Measurements from ENCODE around the gene MOXD1. TPM values are rescaled to one million over a fixed set of nuclear protein-coding genes. Genes with fewer than 3 reads are reported as not detected.

MOXD1 gene
- total RNA-seq, 1 experiment from 2014 or later = 1.0 TPM

DNA sequence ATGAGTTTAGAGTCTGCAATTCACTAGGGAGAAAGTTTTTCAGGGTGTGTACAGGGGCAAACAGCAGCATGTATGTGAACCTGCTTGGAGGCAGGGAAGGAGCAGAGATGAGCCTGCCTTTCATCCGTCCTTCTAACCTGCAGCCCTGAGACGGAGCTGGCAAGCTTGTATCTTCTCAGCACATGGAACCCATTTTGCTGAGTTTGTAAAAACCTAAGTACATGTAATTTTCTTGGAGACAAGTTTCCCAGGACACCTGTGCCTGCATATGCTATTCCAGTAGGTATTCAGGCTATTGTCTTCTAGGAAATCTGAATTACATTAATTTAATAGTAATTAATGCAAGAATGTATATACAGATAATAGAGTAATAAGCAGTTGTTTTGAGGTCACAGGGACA, 28.8 kb upstream of the MOXD1 start:
- CTCF ChIA-PET = no interaction called here
- no peak for ATAC-seq

More for the DNA sequence above, 28.8 kb upstream of the MOXD1 start:
- Histone ChIP-seq H3K27ac (ENCODE audit: low read depth, low read length) (no peak overlapping the region), H3K9me3 (ENCODE audit: control insufficient read depth in 1 of 2, insufficient read depth in 1 of 2, low read depth in 1 of 2, low read length in 2 of 2) (no peaks in the 10 kb centered on the region), H3K27me3 (ENCODE audit: insufficient read depth, low read length) (no peaks in the 10 kb centered on the region), H3K4me1 (ENCODE audit: control insufficient read depth in 1 of 2, insufficient read depth in 2 of 2, low read length in 2 of 2) (no peaks in the 10 kb centered on the region), H3K4me2 (ENCODE audit: low read length) (no peak overlapping the region), H3K4me3 (replicated peaks in 1 of 2; ENCODE audit: low read depth in 1 of 2, low read length in 2 of 2) (no peak overlapping the region), H3K9ac (ENCODE audit: low read length) (no peak overlapping the region), H2AFZ (ENCODE audit: low read depth, low read length, poor library complexity, severe bottlenecking) (no peak overlapping the region), H4K20me1 (ENCODE audit: insufficient read depth) (no peaks in the 10 kb centered on the region), H3K36me3 (ENCODE audit: control insufficient read depth in 1 of 2, insufficient read depth in 2 of 2, low read length in 2 of 2) (no peaks in the 10 kb centered on the region), H3K9me2 (ENCODE audit: insufficient read depth) (no peaks in the 10 kb centered on the region), H3K79me2 (ENCODE audit: insufficient read depth, low read length) (no peaks in the 10 kb centered on the region)
- ChIA-PET RAD21 (ENCODE audit: low non-redundant PET in 1 of 2, low total read pairs in 2 of 2, uncharacterized antibody in 2 of 2, unreplicated experiment in 2 of 2) (no interaction called here), POLR2A (no interaction called here)
- intact Hi-C loops (cut with micrococcal nuclease) = no loop called here
- BruUV-seq (replicated peaks) = no TSS peak
- TF ChIP-seq JUND (IDR thresholded peaks at IDR 0.05) (no peak), FOSL1 (IDR thresholded peaks at IDR 0.05; ENCODE audit: low read depth) (no peak), ELF1 (IDR thresholded peaks at IDR 0.05; ENCODE audit: borderline replicate concordance, low read depth) (no peak), ZFX (IDR thresholded peaks at IDR 0.05) (no peak), POLR2AphosphoS5 (IDR thresholded peaks at IDR 0.05; ENCODE audit: low read depth, low read length) (no peak), RAD21 (IDR thresholded peaks at IDR 0.05; ENCODE audit: low read depth) (no peak), EZH2phosphoT487 (IDR thresholded peaks at IDR 0.05; ENCODE audit: borderline replicate concordance) (no peak), SP1 (IDR thresholded peaks at IDR 0.05; ENCODE audit: low read depth) (no peak), CEBPB (IDR thresholded peaks at IDR 0.05; ENCODE audit: low read depth) (no peak), YY1 (IDR thresholded peaks at IDR 0.05; ENCODE audit: extremely low read depth, insufficient replicate concordance, low read depth, low read length) (no peak), SIN3A (IDR thresholded peaks at IDR 0.05; ENCODE audit: low read depth) (no peak), ZNF274 (IDR thresholded peaks at IDR 0.05; ENCODE audit: low read depth, low read length) (no peak), POLR2A (IDR thresholded peaks at IDR 0.05; ENCODE audit: borderline replicate concordance, extremely low read depth, insufficient read depth, insufficient read length) (no peak)
- TF ChIP-seq, protein P1, sequence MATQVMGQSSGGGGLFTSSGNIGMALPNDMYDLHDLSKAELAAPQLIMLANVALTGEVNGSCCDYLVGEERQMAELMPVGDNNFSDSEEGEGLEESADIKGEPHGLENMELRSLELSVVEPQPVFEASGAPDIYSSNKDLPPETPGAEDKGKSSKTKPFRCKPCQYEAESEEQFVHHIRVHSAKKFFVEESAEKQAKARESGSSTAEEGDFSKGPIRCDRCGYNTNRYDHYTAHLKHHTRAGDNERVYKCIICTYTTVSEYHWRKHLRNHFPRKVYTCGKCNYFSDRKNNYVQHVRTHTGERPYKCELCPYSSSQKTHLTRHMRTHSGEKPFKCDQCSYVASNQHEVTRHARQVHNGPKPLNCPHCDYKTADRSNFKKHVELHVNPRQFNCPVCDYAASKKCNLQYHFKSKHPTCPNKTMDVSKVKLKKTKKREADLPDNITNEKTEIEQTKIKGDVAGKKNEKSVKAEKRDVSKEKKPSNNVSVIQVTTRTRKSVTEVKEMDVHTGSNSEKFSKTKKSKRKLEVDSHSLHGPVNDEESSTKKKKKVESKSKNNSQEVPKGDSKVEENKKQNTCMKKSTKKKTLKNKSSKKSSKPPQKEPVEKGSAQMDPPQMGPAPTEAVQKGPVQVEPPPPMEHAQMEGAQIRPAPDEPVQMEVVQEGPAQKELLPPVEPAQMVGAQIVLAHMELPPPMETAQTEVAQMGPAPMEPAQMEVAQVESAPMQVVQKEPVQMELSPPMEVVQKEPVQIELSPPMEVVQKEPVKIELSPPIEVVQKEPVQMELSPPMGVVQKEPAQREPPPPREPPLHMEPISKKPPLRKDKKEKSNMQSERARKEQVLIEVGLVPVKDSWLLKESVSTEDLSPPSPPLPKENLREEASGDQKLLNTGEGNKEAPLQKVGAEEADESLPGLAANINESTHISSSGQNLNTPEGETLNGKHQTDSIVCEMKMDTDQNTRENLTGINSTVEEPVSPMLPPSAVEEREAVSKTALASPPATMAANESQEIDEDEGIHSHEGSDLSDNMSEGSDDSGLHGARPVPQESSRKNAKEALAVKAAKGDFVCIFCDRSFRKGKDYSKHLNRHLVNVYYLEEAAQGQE (IDR thresholded peaks at IDR 0.05; ENCODE audit: low read depth) = no peak
- TF ChIP-seq, protein P2, sequence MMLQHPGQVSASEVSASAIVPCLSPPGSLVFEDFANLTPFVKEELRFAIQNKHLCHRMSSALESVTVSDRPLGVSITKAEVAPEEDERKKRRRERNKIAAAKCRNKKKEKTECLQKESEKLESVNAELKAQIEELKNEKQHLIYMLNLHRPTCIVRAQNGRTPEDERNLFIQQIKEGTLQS (IDR thresholded peaks at IDR 0.05) = no peak
- TF ChIP-seq, protein P3, sequence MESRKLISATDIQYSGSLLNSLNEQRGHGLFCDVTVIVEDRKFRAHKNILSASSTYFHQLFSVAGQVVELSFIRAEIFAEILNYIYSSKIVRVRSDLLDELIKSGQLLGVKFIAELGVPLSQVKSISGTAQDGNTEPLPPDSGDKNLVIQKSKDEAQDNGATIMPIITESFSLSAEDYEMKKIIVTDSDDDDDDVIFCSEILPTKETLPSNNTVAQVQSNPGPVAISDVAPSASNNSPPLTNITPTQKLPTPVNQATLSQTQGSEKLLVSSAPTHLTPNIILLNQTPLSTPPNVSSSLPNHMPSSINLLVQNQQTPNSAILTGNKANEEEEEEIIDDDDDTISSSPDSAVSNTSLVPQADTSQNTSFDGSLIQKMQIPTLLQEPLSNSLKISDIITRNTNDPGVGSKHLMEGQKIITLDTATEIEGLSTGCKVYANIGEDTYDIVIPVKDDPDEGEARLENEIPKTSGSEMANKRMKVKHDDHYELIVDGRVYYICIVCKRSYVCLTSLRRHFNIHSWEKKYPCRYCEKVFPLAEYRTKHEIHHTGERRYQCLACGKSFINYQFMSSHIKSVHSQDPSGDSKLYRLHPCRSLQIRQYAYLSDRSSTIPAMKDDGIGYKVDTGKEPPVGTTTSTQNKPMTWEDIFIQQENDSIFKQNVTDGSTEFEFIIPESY (IDR thresholded peaks at IDR 0.05; ENCODE audit: extremely low read depth, insufficient replicate concordance, low read length) = no peak
- DNase-seq (ENCODE audit: low read depth, low spot score) = no peak

All from HCT116 (cell line).